SW480 (cell line): ENCODE measurements around the gene TMEM63A.
"Not testable (repeated sequence)": the region's sequence is repeated elsewhere in the genome, so short reads cannot be mapped to it uniquely, and the experiment has no call there.

ENCODE experiments used
- DNase-seq: peaks from one replicate; pipeline ENCODE4 v3.0.0-alpha.2; 2016; ENCODE audit warnings: low spot score

TMEM63A gene

DNA sequence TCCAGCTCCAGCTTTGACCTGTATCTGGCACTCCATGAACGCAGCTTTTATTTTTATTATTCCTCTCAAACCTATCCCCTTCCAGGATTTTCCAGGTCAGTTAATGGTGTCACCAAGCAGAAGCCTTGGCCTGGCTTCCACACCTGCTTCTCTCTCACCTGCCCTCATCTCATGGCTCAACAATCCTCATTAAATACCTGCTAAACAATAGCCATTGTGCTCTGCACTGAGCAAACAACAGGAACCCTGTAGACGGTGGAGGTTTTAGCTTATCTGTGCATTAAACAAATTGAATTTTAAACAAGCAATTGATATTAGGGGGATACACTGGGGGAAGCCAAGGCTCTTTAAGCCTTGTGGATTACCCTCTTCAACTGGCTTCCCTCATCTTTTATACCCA is 26.6 kb upstream of the TMEM63A start:
- no peak for DNase-seq

DNA sequence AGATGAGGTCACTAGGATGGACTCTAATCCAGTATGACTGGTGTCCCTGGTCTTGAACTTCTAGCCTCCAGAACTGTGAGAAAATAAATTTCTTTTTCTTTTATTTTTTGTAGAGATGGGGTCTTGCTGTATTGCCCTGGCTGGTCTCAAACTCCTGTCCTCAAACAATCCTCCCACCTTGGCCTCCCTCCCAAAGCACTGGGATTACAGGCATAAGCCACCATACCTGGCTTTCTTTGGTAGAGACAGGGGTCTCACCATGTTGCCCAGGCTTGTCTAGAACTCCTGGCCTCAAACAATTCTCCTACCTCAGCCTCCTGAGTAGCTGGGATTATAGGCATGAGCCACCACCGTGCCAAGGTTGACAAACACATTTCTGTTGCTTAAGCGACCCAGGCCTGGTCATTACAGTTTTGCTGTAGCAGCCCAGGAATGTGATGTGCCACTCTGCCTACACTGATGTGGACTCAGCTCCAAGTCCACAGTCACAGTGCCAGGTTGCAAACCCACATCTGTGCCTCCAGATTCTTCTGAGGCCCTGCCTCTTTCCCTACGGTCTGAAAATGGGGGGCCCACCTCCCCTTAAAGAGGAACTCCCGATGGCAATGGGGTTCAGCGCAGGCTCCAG is 25.9 kb upstream of the TMEM63A start:
- no peak for DNase-seq

DNA sequence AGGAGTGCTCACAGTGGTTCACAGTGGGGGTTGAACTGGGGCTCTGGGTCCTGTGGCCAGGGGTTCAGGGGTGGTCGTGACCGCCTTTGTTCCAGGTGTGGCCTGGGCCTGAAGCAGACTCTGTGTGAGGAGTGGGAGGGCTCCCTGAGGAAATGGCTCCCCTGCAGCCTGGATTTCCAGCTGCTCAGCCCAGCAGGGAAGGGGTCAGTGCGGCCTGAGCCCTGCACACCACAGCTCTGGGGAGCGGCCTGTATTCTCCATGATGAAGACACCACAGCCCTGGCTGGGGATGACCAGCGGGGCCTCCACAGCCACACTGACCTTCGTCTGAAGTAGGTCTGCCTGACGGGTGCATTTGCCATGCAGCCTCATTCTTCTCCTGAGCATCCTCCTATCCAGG is 25.2 kb upstream of the TMEM63A start:
- no peak for DNase-seq

DNA sequence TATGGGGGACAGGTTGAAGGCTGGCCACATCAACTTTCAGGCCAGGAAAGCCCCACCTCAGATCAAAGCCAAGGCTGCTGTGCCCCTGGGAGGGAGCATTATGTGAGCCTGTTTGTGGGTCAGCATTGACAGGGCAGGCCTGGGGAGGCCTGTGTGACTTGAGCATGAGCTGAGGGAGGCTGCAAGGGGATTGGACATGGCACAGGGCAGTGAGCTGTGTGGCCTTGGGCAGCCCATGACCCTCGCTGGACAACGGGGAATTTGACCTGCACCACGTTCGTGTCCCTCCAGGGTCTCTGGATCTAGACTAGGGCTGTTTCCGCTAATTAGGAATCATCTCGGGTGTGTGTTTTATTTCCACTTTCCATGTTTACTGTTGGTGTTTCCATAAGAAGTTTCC is 24.3 kb upstream of the TMEM63A start:
- DNase-seq, result no peak

DNA sequence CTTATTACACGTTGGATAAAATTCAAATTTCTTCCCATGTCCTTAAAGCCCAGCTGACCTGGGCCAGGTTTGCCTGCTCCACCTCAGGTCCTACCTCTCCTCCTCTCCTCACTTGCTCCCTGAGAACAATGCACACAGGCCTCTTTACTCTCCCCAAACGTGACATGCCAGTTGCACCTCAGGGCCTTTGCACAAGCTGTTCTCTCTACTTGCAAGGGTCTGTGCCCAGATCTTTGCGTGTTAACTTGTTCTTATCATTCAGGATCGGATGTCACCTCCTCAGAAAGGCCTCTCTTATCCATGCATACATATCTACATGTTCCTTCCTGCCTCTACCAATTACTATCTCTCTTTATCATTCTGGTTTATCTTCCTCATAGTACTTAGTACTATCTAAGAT is 21.4 kb upstream of the TMEM63A start:
- no peak for DNase-seq

DNA sequence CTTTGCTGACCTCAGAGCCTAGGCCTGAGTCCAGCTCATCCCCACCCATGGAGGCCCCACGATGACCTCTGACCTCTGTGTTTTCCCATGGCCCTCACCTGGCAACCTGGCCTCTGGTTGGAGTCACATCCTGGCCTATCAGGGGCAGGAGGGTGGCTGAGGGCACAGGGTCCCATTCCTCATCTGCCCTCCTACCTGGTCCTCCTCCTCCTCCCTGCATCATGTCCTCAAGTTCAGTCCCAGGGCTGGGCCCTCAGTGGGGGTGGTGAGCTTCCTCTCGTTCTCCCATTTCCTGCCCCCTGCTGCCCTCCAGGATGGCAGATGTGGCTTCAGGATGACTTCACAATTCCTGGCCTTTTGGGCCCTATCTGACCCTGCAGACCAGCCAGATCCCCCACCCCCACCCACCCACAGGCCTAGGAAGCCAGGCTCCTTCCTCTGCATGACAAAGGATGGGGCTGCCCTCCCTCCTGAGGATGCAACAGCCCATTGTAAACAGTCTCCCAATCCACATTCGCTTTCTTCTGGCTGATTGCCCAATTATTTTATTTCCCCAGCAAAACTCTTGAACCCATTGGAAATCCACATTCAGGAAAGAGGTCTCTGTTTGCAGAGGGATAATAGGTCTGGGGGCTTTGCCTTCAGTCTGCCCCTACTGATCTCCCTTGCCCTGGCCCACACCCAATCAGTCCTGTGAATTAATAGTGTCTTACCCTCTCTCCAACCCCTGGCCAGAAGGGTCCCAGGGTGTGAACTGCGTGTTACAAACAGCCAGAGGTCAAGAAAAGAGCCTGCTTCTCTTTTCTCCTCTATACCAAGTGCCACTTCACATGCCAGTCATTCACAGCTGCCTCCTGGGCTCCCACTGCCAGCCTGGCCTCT is 17.1 kb upstream of the TMEM63A start:
- DNase-seq, result no peak

DNA sequence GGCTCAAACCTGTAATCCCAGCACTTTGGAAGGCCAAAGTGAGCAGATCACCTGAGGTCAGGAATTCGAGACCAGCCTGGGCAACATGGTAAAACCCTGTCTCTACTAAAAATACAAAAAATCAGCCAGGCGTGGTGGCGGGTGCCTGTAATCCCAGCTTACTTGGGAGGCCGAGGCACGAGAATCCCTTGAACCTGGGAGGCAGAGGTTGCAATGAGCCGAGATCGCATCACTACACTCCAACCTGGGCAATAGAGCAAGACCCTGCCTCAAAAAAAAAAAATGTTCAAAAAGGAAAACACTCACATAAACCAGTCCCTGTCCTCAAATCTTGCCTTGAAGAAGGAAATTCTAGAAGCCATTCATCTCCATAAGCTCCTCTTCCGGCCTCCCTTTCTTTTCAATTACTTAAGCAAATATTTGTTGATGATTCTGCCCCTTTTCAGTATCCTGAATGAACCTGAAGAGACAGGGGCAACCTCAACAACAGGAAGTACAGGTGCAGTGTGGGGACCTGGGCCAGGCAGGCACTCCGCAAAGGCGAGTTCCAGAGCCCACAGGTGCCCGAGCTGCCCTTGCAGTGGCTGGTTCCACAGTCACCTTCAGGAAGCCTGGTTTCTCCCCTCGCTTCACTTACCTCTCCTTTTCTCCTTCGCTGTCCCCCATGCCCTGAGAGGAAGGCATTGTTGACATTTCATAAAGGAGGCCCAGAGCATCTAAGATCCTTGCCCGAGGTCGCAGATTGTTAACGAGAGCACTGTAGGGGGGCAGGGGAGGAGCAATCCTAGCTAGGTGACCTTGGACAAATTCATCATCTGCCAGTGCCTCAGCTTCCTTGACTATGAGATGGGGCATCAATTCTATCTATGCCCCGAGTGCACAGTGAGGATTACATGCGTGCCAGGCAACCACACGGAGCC is 15.7 kb upstream of the TMEM63A start:
- no peak for DNase-seq

DNA sequence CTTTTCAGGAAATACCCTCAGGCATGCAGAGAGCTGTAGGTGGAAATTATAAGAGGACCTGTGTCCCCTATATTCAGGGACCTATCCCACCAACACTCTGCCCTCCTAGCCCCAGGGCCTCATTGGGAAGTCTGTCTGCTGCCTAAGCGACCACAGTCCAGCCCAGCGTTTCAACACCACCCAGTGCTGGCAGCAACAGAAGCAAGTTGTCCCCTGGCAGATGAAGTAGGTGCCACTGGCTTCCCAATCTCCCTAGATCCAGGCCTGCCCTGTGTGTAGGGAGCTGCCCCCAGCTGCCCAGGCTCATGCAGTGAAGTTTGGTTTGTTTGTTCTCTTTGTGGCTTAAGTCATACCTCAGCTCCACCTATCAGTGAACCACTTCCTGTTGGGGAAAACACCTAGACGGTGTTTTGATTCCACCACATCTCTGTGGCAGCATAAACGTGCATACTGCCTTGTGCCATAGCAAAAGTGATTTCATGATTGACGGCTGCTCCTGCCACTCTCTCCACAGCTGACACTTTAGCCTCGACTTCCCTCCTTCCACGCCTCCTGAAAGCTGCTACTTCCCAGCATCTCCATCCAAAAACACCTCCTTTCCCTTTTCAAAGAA is 14.9 kb upstream of the TMEM63A start:
- DNase-seq, result peak; percentile 91

DNA sequence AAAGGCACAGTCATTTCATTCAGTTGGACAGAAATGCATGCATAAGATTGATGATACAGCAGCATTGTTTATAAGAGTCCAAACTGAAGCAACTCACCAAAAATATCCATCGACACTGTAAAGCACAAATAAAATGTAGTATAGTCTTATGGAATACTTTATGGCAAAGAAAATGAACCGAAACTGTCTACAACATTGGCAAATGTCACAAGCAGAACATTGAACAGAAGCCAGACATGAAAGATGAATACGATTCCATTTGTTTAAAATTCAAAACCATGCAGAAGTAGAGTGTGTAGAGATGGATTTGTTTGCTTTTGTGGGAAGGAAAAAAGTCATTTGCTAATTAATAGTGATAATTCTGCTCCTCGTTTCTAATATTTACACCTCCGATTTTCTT is 14.3 kb upstream of the TMEM63A start:
- DNase-seq, result no peak

DNA sequence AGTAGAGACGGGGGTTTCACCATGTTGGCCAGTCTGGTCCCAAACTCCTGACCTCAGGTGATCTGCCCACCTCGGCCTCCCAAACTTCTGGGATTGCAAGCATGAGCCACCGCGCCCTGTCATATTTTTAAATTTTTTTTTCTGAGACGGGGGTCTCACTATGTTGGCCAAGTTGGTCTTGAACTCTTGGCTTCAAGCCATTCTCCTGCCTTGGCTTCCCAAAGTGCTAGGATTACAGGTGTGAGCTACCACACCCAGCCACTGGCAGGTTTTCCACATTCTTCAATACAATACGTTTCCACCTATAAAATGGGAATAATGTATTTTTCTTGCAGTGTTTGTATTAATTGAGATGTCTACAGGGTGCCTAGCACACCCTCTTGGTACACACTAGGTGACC is 10.1 kb upstream of the TMEM63A start:
- DNase-seq, result no peak

DNA sequence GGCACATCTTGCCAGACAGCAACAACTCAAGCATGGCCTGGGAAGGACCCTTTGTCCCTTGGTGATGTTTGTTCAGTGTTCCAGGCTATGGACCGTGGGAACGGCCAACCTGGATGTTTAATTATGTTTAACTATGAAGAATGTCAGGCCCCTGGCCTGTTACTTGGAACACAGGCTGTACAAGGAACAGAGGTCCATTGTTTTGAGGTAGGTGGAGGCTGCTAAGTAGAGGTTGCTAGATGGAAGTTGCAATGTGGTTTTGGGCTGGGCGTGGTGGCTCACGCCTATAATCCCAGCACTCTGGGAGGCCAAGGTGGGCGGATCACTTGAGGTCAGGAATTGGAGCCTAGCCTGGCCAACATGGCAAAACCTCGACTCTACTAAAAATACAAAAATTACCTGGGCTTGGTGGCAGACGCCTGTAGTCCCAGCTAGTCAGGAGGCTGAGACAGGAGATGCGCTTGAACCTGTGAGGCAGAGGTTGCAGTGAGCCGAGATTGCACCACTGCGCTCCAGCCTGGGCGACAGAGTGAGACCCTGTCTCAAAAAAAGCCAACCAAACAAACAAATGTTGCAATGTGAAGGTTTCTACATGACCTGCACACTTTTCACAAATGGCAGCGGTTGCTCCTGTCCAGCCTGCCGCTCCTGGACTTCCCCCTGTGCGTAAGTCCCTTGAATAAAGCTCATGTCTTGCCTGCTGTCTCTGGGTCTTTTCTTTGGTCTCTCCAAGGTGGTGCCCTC is 9.2 kb upstream of the TMEM63A start:
- peak; percentile 69 for DNase-seq

DNA sequence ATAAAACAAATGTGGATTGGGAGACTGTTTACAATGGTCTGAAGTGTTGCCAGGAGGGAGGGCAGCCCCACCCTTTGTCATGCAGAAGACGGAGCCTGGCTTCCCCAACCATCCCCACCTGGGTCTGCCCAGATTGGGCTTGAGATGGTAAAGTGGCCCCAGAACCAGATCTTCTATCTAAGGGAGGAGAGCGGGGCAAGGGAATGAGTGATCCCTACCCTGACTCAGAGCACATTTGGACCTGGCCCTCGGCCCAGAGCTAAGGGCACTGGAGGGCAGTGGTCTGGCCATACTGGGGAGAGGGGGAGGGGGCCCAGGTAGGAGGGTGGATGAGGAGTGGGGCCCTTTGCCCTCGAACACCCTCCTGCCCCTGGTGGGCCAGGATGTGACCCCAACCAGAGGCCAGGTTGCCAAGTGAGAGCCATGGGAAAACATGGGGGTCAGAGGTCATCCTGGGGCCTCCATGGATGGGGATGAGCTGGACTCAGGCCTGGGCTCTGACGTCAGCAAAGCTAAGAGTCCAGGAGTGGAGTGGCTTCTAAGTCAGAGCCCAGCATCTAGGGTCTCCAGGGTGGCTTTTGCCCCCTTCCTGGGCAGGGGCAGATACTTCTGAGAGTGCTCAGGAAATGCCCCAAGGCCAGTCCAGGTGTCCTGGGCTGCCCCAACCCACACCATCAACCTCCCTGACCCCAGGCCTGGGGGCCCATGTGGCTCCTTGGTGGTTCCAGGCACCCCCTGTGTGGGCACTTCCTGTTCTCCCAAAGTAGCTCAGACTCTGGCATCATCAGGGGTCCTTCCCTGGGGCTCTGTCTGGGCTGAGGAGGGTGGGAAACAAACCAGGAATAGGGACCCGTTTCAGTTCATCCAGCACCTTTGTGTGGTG is 8.4 kb upstream of the TMEM63A start:
- DNase-seq, result no peak

DNA sequence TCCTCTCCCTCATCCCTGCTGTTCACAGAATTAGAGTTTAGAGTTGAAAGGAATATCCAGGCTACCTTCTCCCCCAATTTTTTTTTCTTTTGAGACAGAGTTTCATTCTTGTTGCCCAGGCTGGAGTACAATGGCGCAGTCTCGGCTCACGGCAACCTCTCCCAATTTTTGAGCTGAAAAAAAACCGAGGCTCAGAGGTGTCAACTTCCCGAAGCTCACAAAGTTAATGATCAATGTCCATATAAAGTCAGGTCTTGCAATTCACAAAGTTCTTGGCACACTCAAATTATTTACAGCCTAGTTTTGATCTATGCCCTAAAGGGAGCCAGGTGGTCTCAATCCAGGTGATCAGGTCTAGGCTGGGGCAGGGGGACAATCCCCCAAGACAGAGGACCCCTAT is 7.6 kb upstream of the TMEM63A start:
- DNase-seq, result no peak

DNA sequence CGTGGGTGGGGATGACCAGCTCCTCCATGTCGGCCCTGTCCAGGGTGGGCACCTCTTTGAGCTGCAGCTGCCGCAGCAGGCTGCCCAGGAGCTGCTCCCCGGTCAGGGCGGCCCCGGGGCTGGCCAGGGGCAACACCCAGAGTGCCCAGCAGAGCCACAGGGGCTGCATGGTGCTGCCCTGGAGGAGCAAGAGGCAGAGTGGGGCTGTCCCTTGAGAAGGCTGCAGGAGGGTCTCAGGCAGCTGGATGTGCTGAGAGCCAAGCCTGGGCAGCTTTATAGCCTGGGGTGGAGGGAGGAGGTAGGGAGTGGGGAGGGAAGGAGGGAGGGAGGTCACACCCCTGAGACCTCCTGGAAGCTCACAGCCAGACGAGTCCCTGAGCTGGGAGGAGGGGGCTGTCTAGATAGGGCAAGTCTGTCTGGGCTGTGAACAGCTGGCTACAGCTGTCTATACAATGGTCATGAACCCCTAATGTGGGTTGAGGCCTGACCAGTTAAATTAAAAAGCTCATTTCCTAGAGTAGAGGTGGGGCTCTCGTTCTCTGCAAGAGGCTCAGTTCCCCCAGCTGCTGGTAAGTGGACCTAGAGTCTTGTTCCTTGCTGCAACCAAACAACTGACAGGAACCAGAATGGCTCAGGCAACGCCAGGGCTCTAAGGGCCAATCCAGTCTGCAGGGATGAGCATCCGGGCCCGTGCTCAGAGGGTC is 6.9 kb upstream of the TMEM63A start, which contains the start of gene LEFTY1:
TSS of gene LEFTY1 (minus strand) at position 249 of the 704 bp plus-strand sequence. CDS start at position 169, 80 bp downstream.
- DNase-seq, result no peak

DNA sequence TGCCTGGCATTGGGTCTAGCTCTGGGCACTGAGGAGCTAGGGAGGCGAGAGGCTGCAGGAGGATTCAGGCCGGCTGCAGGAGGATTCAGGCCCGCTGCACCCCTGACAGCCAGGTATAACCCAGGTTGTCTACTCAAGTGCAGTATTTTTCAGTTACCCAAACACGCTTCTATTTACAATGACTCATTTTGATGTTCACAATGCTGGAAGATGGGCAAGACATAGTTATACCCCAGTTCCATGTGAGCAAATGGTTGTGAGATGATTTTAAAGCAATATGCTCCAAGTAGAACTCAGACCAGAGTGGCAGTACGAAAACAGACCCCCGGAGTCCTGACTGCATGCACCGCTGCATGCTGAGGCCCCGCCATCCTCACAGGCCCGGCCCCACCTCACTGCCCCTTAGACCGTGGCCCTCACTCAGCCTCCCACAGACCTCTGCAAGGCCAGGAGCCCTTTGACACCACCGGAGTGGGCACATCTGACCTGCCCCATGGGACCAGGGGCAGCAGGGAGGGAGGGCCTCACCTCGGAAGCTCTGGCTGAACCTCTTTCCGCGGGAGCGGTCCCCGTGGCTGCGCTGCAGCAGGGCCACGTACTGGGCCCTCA is 6.2 kb upstream of the TMEM63A start:
- DNase-seq, result no peak

DNA sequence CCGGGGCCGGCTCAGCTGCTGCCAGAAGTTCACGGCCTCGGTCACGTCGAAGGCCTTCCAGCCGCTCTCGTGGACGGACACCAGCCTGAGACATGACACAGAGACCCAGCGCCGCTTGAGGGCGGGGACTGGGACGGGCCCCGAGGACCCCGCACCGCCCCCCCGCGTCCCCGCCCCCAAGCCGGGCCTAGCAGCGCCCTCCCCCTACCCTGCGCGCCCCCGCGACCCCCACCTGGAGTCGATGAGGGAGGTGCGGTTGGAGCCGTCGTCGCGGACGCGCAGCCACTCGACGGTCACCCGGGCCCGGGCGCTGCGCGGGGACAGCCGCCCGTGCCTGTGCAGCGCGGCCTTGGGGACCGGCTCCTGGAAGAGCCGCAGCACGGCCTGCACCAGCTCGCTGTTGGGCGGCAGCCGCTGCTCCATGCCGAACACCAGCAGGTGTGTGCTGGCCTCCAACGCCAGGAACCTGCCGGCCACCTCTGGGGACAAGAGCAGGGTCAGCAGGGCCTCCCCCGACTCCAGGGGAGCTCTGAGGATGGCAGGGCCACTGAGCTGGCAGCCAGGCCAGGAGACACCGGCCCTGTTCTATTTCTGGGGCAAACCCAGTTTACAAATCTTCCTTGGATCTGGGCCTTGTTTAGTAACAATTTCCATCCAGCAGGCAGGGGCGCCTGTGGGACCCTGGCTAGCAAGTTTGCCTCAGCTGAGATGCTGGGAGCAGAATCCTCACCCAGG is 5.5 kb upstream of the TMEM63A start:
- DNase-seq, result not testable (repeated sequence)

DNA sequence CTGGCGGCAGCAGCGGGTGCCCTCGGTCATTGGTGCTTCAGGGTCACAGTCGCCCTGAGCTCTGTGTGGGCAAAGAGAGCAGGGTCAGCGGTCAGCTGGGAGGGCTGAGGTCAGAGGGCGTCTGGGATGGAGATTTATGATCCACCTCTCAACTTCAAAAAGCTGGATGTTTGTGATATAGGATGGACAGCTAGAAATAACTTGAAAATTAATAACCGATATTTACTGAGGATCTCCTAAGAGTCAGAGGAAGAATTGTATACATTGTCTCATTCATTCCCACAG is 4.8 kb upstream of the TMEM63A start:
- no peak for DNase-seq

DNA sequence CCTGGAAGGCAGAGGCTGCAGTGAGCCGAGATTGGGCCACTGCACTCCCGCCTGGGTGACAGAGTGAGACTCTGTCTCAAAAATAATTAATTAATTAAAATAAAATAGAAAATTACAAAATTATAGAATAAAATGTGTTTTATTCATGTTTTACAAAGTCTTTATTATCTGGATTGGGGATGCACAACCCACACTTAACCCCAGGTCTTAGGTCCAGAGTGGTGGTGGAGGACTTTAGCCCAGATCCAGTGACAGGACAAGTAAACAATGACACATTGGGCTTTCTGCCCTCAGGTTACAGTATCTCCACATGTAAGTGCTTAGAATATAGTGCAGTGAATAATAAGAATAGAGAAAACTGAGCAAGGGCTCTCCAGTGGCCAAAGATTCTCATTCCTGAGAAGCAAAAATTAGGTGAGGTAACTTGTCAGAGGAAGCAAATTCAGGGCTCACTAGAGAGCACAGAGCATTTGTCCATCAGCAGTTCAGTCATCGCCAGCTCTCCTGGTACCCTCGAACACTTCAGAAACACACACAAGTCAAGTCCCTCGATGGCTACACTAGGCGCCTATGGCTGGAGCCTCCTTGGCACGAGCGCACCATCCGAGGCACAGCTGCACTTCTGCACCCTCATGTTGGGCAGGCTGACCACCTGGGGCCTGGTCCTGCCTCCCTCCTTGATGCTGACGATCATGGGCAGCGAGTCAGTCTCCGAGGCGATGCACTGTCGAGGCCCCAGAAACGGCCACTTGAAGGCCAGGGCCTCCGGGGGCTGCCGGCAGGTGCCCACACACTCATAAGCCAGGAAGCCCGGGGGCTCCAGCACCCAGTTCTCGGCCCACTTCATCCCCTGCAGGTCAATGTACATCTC is 4.2 kb upstream of the TMEM63A start:
- DNase-seq, result no peak
